ENCODE results near the gene GDNF. TPM values are rescaled to one million over a fixed set of nuclear protein-coding genes. Genes with fewer than 3 reads are reported as not detected.

GDNF gene
- polyA plus RNA-seq, 1 experiment: 2.8 TPM

DNA sequence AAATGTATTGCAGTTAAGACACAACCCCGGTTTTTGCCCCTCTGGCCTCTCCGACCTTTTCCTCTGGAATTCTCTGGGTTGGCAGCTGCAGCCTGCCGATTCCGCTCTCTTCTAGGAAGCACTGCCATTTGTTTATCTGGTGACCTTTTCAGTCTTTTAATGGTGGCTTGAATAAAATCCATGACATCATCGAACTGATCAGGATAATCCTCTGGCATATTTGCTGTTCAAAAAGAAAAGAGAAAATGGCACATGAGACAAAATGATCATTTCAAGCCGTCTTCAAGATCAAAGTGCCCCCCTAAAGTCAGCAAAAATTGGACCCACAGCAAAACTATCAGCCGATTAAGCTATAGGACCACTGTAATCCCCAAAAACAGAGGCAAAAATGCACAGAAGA lies 23.9 kb downstream of the GDNF start:
- ChIA-PET CTCF (no interaction called here), POLR2A (no interaction called here)
- TF ChIP-seq, protein P1, sequence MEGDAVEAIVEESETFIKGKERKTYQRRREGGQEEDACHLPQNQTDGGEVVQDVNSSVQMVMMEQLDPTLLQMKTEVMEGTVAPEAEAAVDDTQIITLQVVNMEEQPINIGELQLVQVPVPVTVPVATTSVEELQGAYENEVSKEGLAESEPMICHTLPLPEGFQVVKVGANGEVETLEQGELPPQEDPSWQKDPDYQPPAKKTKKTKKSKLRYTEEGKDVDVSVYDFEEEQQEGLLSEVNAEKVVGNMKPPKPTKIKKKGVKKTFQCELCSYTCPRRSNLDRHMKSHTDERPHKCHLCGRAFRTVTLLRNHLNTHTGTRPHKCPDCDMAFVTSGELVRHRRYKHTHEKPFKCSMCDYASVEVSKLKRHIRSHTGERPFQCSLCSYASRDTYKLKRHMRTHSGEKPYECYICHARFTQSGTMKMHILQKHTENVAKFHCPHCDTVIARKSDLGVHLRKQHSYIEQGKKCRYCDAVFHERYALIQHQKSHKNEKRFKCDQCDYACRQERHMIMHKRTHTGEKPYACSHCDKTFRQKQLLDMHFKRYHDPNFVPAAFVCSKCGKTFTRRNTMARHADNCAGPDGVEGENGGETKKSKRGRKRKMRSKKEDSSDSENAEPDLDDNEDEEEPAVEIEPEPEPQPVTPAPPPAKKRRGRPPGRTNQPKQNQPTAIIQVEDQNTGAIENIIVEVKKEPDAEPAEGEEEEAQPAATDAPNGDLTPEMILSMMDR (IDR thresholded peaks at IDR 0.05; ENCODE audit: low read depth, low read length): no peak
- H3K27ac ChIP-seq (ENCODE audit: low read depth, low read length): no peak overlapping the region
- no peak for DNase-seq (ENCODE audit: low read depth, low spot score)
- H3K4me3 ChIP-seq (ENCODE audit: low read depth, low read length): no peak overlapping the region
- H3K9me3 ChIP-seq (ENCODE audit: control insufficient read depth, insufficient read depth, low read length): peaks cover 4% of the 10 kb centered on the region; the same call in 1 of the 2 replicates
- H3K27me3 ChIP-seq (ENCODE audit: control insufficient read depth, insufficient read depth, low read length): no peaks in the 10 kb centered on the region

DNA sequence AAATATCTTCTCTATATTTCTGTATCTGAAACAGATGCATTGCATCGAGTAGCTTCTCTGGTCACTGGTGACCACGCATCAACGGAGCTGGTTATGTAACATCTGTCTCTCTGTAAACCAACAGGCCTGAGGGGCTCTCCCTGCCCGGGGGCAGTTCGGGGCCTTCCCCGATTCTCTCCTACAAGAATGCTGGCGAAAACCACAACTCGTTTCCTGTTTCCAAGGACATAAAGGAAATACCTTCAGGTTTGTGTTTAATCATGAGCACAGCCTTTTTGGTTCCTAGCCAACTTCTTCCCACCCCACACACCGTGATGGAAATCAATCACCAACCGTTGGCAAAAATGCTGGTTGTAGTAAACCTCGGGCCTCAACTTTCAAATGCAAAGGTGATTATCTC lies 25.1 kb downstream of the GDNF start:
- H3K4me3 ChIP-seq (ENCODE audit: low read depth, low read length): no peak overlapping the region
- no peaks in the 10 kb centered on the region for H3K27me3 ChIP-seq (ENCODE audit: control insufficient read depth, insufficient read depth, low read length)
- H3K9me3 ChIP-seq (ENCODE audit: control insufficient read depth, insufficient read depth, low read length): peaks cover 6% of the 10 kb centered on the region; the same call in 1 of the 2 replicates
- CTCF ChIA-PET: interaction anchor here (1.9 kb wide), 1 partner anchor 402 kb away, joined by 4 read pairs; no protein-coding TSS in a partner anchor
- no peak overlapping the region for H3K27ac ChIP-seq (ENCODE audit: low read depth, low read length)
- no peak for DNase-seq (ENCODE audit: low read depth, low spot score)
- POLR2A ChIA-PET: no interaction called here
- TF ChIP-seq, protein P1 (IDR thresholded peaks at IDR 0.05; ENCODE audit: low read depth, low read length): no peak

DNA sequence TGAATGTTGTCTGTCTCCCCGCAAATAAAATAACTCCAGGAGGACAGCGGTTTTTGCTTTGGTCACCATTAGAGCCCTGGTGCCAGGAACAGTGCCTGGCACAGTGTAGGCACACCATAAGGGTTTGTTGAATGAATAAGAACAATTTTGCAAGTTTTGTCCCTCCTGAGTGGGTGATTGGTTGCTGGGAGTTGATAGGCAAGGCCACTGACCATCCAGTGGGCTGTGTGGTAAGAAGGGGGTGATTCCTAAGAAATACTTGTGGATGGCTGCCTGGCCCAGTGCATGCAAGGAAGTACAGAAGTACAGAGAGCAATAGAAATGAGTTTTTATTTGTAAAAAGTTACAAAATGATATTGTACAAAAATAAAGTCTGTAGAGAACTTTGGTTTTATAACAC lies 27.5 kb downstream of the GDNF start:
- H3K27ac ChIP-seq (ENCODE audit: low read depth, low read length): no peak overlapping the region
- H3K27me3 ChIP-seq (ENCODE audit: control insufficient read depth, insufficient read depth, low read length): no peaks in the 10 kb centered on the region
- POLR2A ChIA-PET: no interaction called here
- DNase-seq (ENCODE audit: low read depth, low spot score): no peak
- H3K4me3 ChIP-seq (ENCODE audit: low read depth, low read length): no peak overlapping the region
- TF ChIP-seq, protein P1 (IDR thresholded peaks at IDR 0.05; ENCODE audit: low read depth, low read length): no peak
- CTCF ChIA-PET: no interaction called here
- H3K9me3 ChIP-seq (ENCODE audit: control insufficient read depth, insufficient read depth, low read length): peaks cover 6% of the 10 kb centered on the region; the same call in 1 of the 2 replicates

DNA sequence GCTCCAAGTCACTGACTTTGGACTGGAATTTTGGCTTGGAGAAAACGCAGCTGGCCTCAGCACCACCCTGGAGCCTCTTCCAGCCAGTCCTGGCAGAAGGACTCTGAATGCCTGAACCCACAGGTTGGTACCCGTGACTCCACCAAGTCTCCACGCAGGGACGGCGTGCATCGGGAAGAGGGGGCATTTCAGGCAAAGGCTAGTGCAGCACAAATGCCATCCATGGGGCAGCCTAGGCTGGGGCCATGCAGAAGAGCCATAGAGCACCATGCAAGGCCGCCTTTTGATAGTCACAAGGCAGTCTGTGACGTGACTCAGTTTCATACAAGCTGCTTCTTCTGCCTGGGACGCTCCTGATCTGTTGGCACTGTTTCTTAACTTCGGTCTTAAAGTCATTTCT lies 28.0 kb downstream of the GDNF start:
- DNase-seq (ENCODE audit: low read depth, low spot score): no peak

DNA sequence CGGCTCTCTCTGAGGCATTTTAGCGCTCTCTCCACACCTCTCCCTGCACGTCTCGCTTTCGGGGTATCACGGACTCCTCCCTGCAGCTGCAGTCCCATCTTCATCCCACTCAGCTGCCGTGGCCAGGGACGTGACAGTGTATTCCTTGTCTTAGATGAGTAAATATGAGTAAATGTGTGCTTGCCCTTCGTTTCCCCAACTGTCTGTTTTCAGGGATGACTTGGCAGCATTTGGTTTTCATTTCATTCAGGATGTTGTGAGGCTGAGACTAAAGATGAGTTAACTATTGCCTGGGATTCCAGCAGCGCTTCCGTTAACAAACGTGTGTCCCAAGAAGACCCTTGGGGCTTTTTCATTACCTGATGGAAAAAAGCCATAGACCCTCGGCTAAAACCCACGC lies 29.5 kb downstream of the GDNF start:
- Histone ChIP-seq H3K27ac (ENCODE audit: low read depth, low read length) (peak overlapping the region; percentile 11), H3K9me3 (ENCODE audit: control insufficient read depth, insufficient read depth, low read length) (peaks cover 6% of the 10 kb centered on the region; the same call in 1 of the 2 replicates), H3K4me3 (ENCODE audit: low read depth, low read length) (no peak overlapping the region), H3K27me3 (ENCODE audit: control insufficient read depth, insufficient read depth, low read length) (no peaks in the 10 kb centered on the region)
- no peak for DNase-seq (ENCODE audit: low read depth, low spot score)
- TF ChIP-seq, protein P1 (IDR thresholded peaks at IDR 0.05; ENCODE audit: low read depth, low read length): no peak
- POLR2A ChIA-PET: no interaction called here
- CTCF ChIA-PET: no interaction called here

More for the DNA sequence above, 28.0 kb downstream of the GDNF start:
- Histone ChIP-seq H3K9me3 (ENCODE audit: control insufficient read depth, insufficient read depth, low read length) (peaks cover 6% of the 10 kb centered on the region; the same call in 1 of the 2 replicates), H3K27me3 (ENCODE audit: control insufficient read depth, insufficient read depth, low read length) (no peaks in the 10 kb centered on the region), H3K27ac (ENCODE audit: low read depth, low read length) (no peak overlapping the region), H3K4me3 (ENCODE audit: low read depth, low read length) (no peak overlapping the region)
- ChIA-PET CTCF (interaction anchor here (0.7 kb wide), 1 partner anchor 21 kb away, joined by 3 read pairs; no protein-coding TSS in a partner anchor), POLR2A (interaction anchor here (0.6 kb wide), 2 partner anchors 20 to 22 kb away, joined by 3 to 6 read pairs; no protein-coding TSS in a partner anchor)
- TF ChIP-seq, protein P1 (IDR thresholded peaks at IDR 0.05; ENCODE audit: low read depth, low read length): no peak

Measured in AG04450 (cell line).